H9 (cell line): ENCODE data around the gene MGAT5. TPM values are rescaled to one million over a fixed set of nuclear protein-coding genes. Genes with fewer than 3 reads are reported as not detected.

Experiments
- DNase-seq: peaks from one replicate; pipeline ENCODE4 v3.0.0-alpha.2; 2017
- H2AFZ ChIP-seq: one replicate; pipeline ENCODE4 v1.6.1; 2013; ENCODE audit warnings: mild to moderate bottlenecking, low read length, control low read depth, moderate library complexity
- H2AK5ac ChIP-seq: 2 replicates; pipeline ENCODE4 v1.6.1; 2013; ENCODE audit warnings: low read length, control low read depth, mixed read lengths; ENCODE audit not compliant: insufficient read length
- H2BK120ac ChIP-seq: one replicate; pipeline ENCODE4 v1.6.1; 2013; ENCODE audit warnings: low read depth, mild to moderate bottlenecking, low read length, control low read depth, inconsistent platforms; ENCODE audit not compliant: poor library complexity, severe bottlenecking
- H2BK12ac ChIP-seq: 2 replicates; pipeline ENCODE4 v1.6.1; 2013; ENCODE audit warnings: low read length, control low read depth, mixed read lengths, low read depth; ENCODE audit not compliant: insufficient read length
- H2BK15ac ChIP-seq: 2 replicates; pipeline ENCODE4 v1.6.1; 2013; ENCODE audit warnings: low read depth, low read length, control low read depth
- H2BK20ac ChIP-seq: one replicate; pipeline ENCODE4 v1.6.1; 2013; ENCODE audit warnings: low read depth, mild to moderate bottlenecking, low read length, control low read depth, inconsistent platforms; ENCODE audit not compliant: poor library complexity, severe bottlenecking
- H2BK5ac ChIP-seq: 2 replicates; pipeline ENCODE4 v1.6.1; 2013; ENCODE audit warnings: low read length, control low read depth, mixed read lengths; ENCODE audit not compliant: insufficient read length
- H3K14ac ChIP-seq: 2 replicates; pipeline ENCODE4 v1.6.1; 2013; ENCODE audit warnings: low read length, control low read depth; ENCODE audit not compliant: insufficient read depth
- H3K18ac ChIP-seq: 2 replicates; pipeline ENCODE4 v1.6.1; 2013; ENCODE audit warnings: low read depth, mild to moderate bottlenecking, mixed read lengths, low read length, control low read depth; ENCODE audit not compliant: insufficient read length
- H3K23ac ChIP-seq: 2 replicates; pipeline ENCODE4 v1.6.1; 2013; ENCODE audit warnings: low read length, control low read depth, mixed read lengths, low read depth; ENCODE audit not compliant: insufficient read length
- H3K23me2 ChIP-seq: 2 replicates; pipeline ENCODE4 v1.6.1; 2013; ENCODE audit warnings: low read depth, mild to moderate bottlenecking, mixed read lengths, low read length, control low read depth; ENCODE audit not compliant: insufficient read length, poor library complexity, severe bottlenecking
- H3K27ac ChIP-seq: 2 replicates; pipeline ENCODE4 v1.5.1; 2013; ENCODE audit warnings: low read length, control low read depth, mixed read lengths, low read depth; ENCODE audit not compliant: insufficient read length
- H3K27me3 ChIP-seq: 2 replicates; pipeline ENCODE4 v1.6.1; 2013; ENCODE audit warnings: low read length, control low read depth, inconsistent platforms; ENCODE audit not compliant: insufficient read depth
- H3K4ac ChIP-seq: 2 replicates; pipeline ENCODE4 v1.6.1; 2013; ENCODE audit warnings: low read depth, mild to moderate bottlenecking, control low read depth, inconsistent platforms, low read length, moderate library complexity
- H3K4me1 ChIP-seq: 2 replicates; pipeline ENCODE4 v1.6.1; 2013; ENCODE audit warnings: low read length, control low read depth, inconsistent platforms; ENCODE audit not compliant: insufficient read depth
- H3K4me2 ChIP-seq: 2 replicates; pipeline ENCODE4 v1.6.1; 2013; ENCODE audit warnings: low read length, control low read depth, mixed read lengths; ENCODE audit not compliant: insufficient read length, insufficient read depth
- H3K56ac ChIP-seq: 2 replicates; pipeline ENCODE4 v1.6.1; 2013; ENCODE audit warnings: low read depth, mild to moderate bottlenecking, mixed read lengths, low read length, control low read depth; ENCODE audit not compliant: insufficient read length
- H3K79me1 ChIP-seq: 2 replicates; pipeline ENCODE4 v1.6.1; 2013; ENCODE audit warnings: low read depth, mild to moderate bottlenecking, moderate library complexity, low read length, control low read depth, inconsistent platforms; ENCODE audit not compliant: insufficient read depth, poor library complexity, severe bottlenecking
- H3K79me2 ChIP-seq: 2 replicates; pipeline ENCODE4 v1.6.1; 2013; ENCODE audit warnings: low read length, control low read depth, inconsistent platforms; ENCODE audit not compliant: insufficient read depth
- H3K9ac ChIP-seq: 2 replicates; pipeline ENCODE4 v1.6.1; 2013; ENCODE audit warnings: low read length, control low read depth, mixed read lengths; ENCODE audit not compliant: insufficient read length; ENCODE audit errors: extremely low read depth
- H3K9me3 ChIP-seq: one replicate; pipeline ENCODE4 v1.6.1; 2013; ENCODE audit warnings: low read depth, low read length, inconsistent platforms; ENCODE audit not compliant: control insufficient read depth
- H3T11ph ChIP-seq: one replicate; pipeline ENCODE4 v1.6.1; 2013; ENCODE audit warnings: mild to moderate bottlenecking, low read length, control low read depth, inconsistent platforms
- H4K20me1 ChIP-seq: one replicate; pipeline ENCODE4 v1.6.1; 2013; ENCODE audit not compliant: control insufficient read depth, insufficient read length, insufficient read depth
- H4K5ac ChIP-seq: 2 replicates; pipeline ENCODE4 v1.6.1; 2013; ENCODE audit warnings: low read depth, mild to moderate bottlenecking, mixed read lengths, low read length, control low read depth; ENCODE audit not compliant: insufficient read length
- H4K8ac ChIP-seq: replicated peaks from 2 replicates; pipeline ENCODE4 v1.6.1; 2013; ENCODE audit warnings: low read length, control low read depth, mixed read lengths, low read depth; ENCODE audit not compliant: insufficient read length
- H4K91ac ChIP-seq: 2 replicates; pipeline ENCODE4 v1.6.1; 2013; ENCODE audit warnings: low read depth, mild to moderate bottlenecking, moderate library complexity, mixed read lengths, low read length, control low read depth; ENCODE audit not compliant: insufficient read length
- H3K27ac Mint-ChIP-seq, 3 experiments: 2 replicates in 2 of 3; 3 replicates in 1 of 3; pipeline ENCODE4 v1.8.0; 2020 to 2021; ENCODE audit warnings: mixed read lengths in 3 of 3, mild to moderate bottlenecking in 1 of 3, moderate library complexity in 1 of 3
- H3K27me3 Mint-ChIP-seq: 2 replicates; pipeline ENCODE4 v1.8.0; 2021; ENCODE audit warnings: low read depth, mild to moderate bottlenecking, moderate library complexity, mixed read lengths
- H3K36me3 Mint-ChIP-seq, 3 experiments: 2 replicates in 2 of 3; 3 replicates in 1 of 3; pipeline ENCODE4 v1.8.0; 2020 to 2021; ENCODE audit warnings: low read depth in 3 of 3, mixed read lengths in 3 of 3; ENCODE audit not compliant: insufficient read depth in 1 of 3
- H3K4me1 Mint-ChIP-seq, 2 experiments: 2 replicates each; pipeline ENCODE4 v1.8.0; 2020; ENCODE audit warnings: mixed read lengths in 2 of 2
- H3K4me3 Mint-ChIP-seq, 2 experiments: 2 replicates in 1 of 2; 3 replicates in 1 of 2; pipeline ENCODE4 v1.8.0; 2020 to 2021; ENCODE audit warnings: mild to moderate bottlenecking in 2 of 2, mixed read lengths in 2 of 2, moderate library complexity in 1 of 2
- H3K9me3 Mint-ChIP-seq, 2 experiments: 2 replicates in 1 of 2; 3 replicates in 1 of 2; pipeline ENCODE4 v1.8.0; 2020; ENCODE audit warnings: mild to moderate bottlenecking in 2 of 2, mixed read lengths in 2 of 2, moderate library complexity in 1 of 2
- WGBS: extraction: QIAGEN DNeasy Blood & Tissue Kit; methylation state at CpG from one replicate; pipeline ENCODE4 v1.1.7; 2013; ENCODE audit warnings: missing lambda C conversion rate, low lambda C conversion rate, mixed read lengths; ENCODE audit not compliant: insufficient read length; ENCODE audit errors: extremely low coverage; 5-methylcytosine and 5-hydroxymethylcytosine counted together
- total RNA-seq: library from RNA; stranded (reverse); gene quantifications from 2 replicates; pipeline ENCODE4 v1.2.1, GENCODE V29; 2021
- TF ChIP-seq, protein P1 (sequence below): fragments of 200-600 bp; sonication (generic); conservative IDR thresholded peaks from 3 replicates; pipeline ENCODE4 v1.8.0; 2021; ENCODE audit warnings: antibody characterized with exemption, mild to moderate bottlenecking

MGAT5 gene
- total RNA-seq, 1 experiment from 2014 or later: 25.7 TPM

DNA sequence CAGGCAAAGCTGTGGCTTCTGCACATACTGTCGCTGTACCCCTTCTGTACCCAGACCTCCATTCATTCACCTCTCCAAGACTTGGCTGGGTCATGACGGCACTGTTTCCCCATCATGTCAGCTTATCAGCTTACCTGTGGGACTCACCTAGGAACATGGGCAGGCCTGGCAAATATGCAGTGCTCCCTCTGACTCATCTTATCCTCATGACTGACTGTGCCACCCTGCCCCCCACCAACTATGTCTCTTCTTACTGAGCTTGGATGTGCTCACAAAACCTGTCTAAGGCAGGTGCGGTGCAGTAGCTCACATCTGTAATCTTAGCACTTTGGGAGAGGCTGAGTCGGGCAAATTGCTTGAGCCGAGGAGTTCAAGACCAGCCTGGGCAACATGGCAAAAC is 152.4 kb downstream of the MGAT5 start:
- H3K23ac ChIP-seq: no peak overlapping the region
- H4K5ac ChIP-seq: no peak overlapping the region
- H3K27ac Mint-ChIP-seq: no peak overlapping the region; a peak in 1 of 7 replicates
- no peak overlapping the region for H2AFZ ChIP-seq
- no peak overlapping the region for H3K4ac ChIP-seq
- no peak overlapping the region for H3K56ac ChIP-seq
- H3K14ac ChIP-seq: no peak overlapping the region
- H3K9ac ChIP-seq: no peak overlapping the region
- no peak overlapping the region for H3K4me3 Mint-ChIP-seq
- H2BK5ac ChIP-seq: no peak overlapping the region
- H3K9me3 Mint-ChIP-seq: no peaks in the 10 kb centered on the region
- H3K36me3 Mint-ChIP-seq: peaks cover 5 to 6% (median 5%) of the 10 kb centered on the region in 3 experiments; a peak in 5 of 7 replicates
- H2BK15ac ChIP-seq: no peak overlapping the region
- H3K23me2 ChIP-seq: no peaks in the 10 kb centered on the region
- H3K4me2 ChIP-seq: no peak overlapping the region
- H3K4me1 ChIP-seq: no peaks in the 10 kb centered on the region
- no peaks in the 10 kb centered on the region for H3K9me3 ChIP-seq
- no peaks in the 10 kb centered on the region for H3K27me3 ChIP-seq
- H3K18ac ChIP-seq: no peak overlapping the region
- TF ChIP-seq, protein P1, sequence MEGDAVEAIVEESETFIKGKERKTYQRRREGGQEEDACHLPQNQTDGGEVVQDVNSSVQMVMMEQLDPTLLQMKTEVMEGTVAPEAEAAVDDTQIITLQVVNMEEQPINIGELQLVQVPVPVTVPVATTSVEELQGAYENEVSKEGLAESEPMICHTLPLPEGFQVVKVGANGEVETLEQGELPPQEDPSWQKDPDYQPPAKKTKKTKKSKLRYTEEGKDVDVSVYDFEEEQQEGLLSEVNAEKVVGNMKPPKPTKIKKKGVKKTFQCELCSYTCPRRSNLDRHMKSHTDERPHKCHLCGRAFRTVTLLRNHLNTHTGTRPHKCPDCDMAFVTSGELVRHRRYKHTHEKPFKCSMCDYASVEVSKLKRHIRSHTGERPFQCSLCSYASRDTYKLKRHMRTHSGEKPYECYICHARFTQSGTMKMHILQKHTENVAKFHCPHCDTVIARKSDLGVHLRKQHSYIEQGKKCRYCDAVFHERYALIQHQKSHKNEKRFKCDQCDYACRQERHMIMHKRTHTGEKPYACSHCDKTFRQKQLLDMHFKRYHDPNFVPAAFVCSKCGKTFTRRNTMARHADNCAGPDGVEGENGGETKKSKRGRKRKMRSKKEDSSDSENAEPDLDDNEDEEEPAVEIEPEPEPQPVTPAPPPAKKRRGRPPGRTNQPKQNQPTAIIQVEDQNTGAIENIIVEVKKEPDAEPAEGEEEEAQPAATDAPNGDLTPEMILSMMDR: no peak
- H3K4me1 Mint-ChIP-seq: peaks cover 2 to 6% of the 10 kb centered on the region in 2 experiments
- H2AK5ac ChIP-seq: no peak overlapping the region
- no peak overlapping the region for H4K91ac ChIP-seq
- no peak overlapping the region for H2BK20ac ChIP-seq
- no peak overlapping the region for H4K8ac ChIP-seq
- DNase-seq: no peak
- no peak overlapping the region for H3K27ac ChIP-seq
- H4K20me1 ChIP-seq: no peaks in the 10 kb centered on the region
- H3T11ph ChIP-seq: no peak overlapping the region
- no peaks in the 10 kb centered on the region for H3K79me2 ChIP-seq
- H2BK120ac ChIP-seq: no peak overlapping the region
- no peak overlapping the region for H2BK12ac ChIP-seq
- no peaks in the 10 kb centered on the region; the same call in 1 of the 2 replicates for H3K27me3 Mint-ChIP-seq
- WGBS: no CpG with 5 or more reads among the region's 5 CpGs
- no peaks in the 10 kb centered on the region for H3K79me1 ChIP-seq
